Measurements from ENCODE around the gene RHOH.

Gene RHOH

GRCh38 chr4:40182954-40183353 is 13.9 kb upstream of the RHOH start:
- TF ChIP-seq CTCF (IDR thresholded peaks at IDR 0.05; ENCODE audit: low read depth, low read length, missing control alignments) = no peak
- H3K27ac ChIP-seq = no peak overlapping the region
- H3K27me3 ChIP-seq (replicated peaks) = no peaks in the 10 kb centered on the region
- H3K36me3 ChIP-seq (replicated peaks) = no peaks in the 10 kb centered on the region
- H3K4me3 ChIP-seq (ENCODE audit: low read depth, low read length) = no peak overlapping the region
- DNase-seq = no peak
- in situ Hi-C loops (cut with HindIII; ENCODE audit: low pct_ligation_motif_present, low sequenced_read_pairs) = no loop called here

- no peaks in the 10 kb centered on the region for H3K27me3 ChIP-seq (replicated peaks)
- no peak overlapping the region for H3K4me3 ChIP-seq (ENCODE audit: low read depth, low read length)
- in situ Hi-C loops (cut with HindIII; ENCODE audit: low pct_ligation_motif_present, low sequenced_read_pairs) = no loop called here
- no peak overlapping the region for H3K27ac ChIP-seq
- TF ChIP-seq CTCF (IDR thresholded peaks at IDR 0.05; ENCODE audit: low read depth, low read length, missing control alignments) = no peak
- no peaks in the 10 kb centered on the region for H3K36me3 ChIP-seq (replicated peaks)
- no peak for DNase-seq
Observed at GRCh38 chr4:40183615-40184411, 13.0 kb upstream of the RHOH start.

GRCh38 chr4:40185830-40186664 is 10.8 kb upstream of the RHOH start:
- Histone ChIP-seq H3K27me3 (replicated peaks) (no peaks in the 10 kb centered on the region), H3K27ac (no peak overlapping the region), H3K36me3 (replicated peaks) (no peaks in the 10 kb centered on the region), H3K4me3 (ENCODE audit: low read depth, low read length) (no peak overlapping the region)
- TF ChIP-seq CTCF (IDR thresholded peaks at IDR 0.05; ENCODE audit: low read depth, low read length, missing control alignments) = no peak
- no peak for DNase-seq
- in situ Hi-C loops (cut with HindIII; ENCODE audit: low pct_ligation_motif_present, low sequenced_read_pairs) = no loop called here

- Histone ChIP-seq H3K27ac (no peak overlapping the region), H3K4me3 (ENCODE audit: low read depth, low read length) (no peak overlapping the region), H3K36me3 (replicated peaks) (no peaks in the 10 kb centered on the region), H3K27me3 (replicated peaks) (no peaks in the 10 kb centered on the region)
- in situ Hi-C loops (cut with HindIII; ENCODE audit: low pct_ligation_motif_present, low sequenced_read_pairs) = no loop called here
- TF ChIP-seq CTCF (IDR thresholded peaks at IDR 0.05; ENCODE audit: low read depth, low read length, missing control alignments) = no peak
- DNase-seq = no peak
Observed at GRCh38 chr4:40186665-40187014, 10.2 kb upstream of the RHOH start.

GRCh38 chr4:40187386-40187906 is 9.4 kb upstream of the RHOH start:
- no peak for DNase-seq
- Histone ChIP-seq H3K4me3 (ENCODE audit: low read depth, low read length) (no peak overlapping the region), H3K27ac (no peak overlapping the region), H3K36me3 (replicated peaks) (no peaks in the 10 kb centered on the region), H3K27me3 (replicated peaks) (no peaks in the 10 kb centered on the region)
- in situ Hi-C loops (cut with HindIII; ENCODE audit: low pct_ligation_motif_present, low sequenced_read_pairs) = no loop called here
- no peak for TF ChIP-seq CTCF (IDR thresholded peaks at IDR 0.05; ENCODE audit: low read depth, low read length, missing control alignments)

All from brain microvascular endothelial cell (primary cell).